ENCODE measurements around the gene NIFK.
"Not testable (repeated sequence)": the region's sequence is repeated elsewhere in the genome, so short reads cannot be mapped to it uniquely, and the experiment has no call there.

The NIFK gene

DNA sequence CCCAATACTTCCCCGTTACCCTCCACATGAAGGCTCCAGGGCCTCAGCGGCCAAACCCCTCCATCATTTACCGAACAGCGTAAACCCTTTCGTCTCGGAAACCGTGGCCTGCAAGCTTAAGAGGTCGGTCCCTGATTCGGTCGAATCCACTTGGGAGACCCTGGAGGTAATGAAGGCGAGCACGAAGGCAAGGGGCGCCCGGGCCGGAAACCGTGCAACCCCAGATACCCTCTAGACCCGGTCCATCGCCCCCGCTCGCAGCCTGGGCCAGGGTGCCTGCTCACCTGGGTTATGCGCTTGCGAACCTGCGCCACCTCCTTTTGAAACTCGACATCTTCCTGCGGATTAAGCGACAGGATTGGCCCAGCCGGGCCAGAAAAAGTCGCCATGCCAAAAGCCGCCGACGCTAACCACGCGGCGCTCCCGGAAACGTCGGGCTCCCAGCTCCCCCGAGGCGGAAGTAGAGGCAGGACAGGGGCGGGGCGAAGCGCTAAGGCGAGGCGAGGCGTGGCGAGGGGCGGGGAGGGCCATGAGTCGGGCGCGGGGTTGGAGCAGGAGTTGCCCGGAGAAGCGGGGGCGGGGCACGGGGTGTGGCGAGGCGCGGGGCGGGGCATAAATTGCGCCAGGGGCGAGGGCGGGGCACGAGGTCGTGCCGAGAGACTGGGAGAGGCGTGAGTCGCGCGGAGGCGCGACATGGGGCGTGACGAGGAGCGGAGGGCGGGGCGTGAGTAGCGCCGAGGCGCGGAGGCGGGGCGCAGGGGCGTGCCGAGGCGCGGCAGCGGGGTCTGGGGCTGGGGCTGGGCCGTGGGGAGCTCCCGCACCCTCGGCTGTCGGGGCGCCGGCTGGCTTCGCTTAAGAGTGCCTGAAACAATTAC, at the start of gene NIFK:
Gene NIFK, minus strand, starts transcription at position 414 of the 875 bp plus-strand sequence. Its CDS starts 25 bp downstream, at position 389.
- peak; percentile 99 for DNase-seq (ENCODE audit: low spot score)

DNA sequence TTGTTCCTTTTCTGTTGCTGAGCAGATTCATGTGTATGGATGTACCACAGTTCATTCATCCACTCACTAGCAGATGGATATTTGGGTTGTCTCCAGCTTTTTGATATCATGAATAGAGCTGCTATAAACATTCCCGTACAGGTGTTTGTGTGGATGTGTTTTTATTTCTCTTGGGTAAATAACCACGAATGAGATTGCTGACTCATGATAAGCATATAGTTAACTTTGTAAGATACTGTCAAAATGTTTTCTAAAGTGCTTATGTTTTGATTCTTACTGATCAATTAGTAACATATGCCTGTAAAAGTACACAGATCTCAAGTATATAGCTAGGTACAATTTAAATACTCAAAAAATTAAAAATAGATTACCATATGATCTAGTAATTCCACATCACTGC, 46.5 kb upstream of the NIFK start:
- no peak for DNase-seq (ENCODE audit: low spot score)

DNA sequence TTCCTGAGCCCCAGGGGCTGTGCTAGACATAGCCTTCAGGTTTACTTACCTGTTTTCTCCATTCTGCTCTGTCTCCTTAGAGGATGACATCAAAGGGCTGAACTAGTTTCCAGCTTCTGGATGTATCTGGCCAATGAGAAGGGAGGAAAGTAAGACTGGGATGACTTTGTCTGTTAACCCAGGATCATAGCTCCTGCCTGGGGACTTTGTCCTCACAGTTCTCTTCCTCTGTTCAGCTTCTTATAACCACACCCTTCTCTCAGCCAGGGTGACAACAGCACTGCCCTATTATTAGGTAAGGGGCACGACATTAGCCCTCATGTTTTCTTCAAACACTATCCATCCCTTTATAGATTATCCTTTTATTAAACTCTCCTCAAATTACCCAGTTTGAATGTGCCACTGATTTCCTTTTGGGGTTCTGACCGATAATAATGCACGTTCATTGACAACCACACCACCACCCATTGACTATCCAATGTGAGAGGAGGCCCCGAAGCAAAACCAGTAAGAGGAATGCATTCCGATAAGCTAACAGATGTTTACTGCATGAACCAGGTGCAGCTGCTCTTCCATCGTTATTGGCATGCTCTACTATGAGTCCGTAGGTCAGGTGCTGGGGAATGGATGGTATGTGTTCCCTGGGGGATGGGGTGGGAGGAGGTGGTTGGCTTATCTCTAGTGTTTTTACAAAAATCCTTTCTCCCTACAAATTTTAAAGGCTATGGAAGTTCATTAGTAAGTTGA, 42.2 kb upstream of the NIFK start:
- no peak for DNase-seq (ENCODE audit: low spot score)

DNA sequence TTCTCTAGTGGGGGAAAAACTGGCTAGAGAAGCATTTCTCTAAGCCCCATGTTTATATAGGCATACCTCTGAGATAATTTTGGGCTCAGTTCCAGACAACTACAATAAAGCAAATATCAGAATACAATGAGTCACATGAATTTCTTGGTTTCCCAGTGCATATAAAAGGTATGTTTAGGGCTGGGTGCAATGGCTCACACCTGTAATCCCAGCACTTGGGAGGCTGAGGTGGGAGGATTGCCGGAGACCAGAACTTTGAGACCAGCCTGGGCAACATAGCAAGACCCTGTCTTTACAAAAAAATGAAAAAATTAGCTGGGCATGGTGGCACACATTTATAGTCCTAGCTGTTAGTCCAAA, 41.0 kb upstream of the NIFK start:
- no peak for DNase-seq (ENCODE audit: low spot score)

DNA sequence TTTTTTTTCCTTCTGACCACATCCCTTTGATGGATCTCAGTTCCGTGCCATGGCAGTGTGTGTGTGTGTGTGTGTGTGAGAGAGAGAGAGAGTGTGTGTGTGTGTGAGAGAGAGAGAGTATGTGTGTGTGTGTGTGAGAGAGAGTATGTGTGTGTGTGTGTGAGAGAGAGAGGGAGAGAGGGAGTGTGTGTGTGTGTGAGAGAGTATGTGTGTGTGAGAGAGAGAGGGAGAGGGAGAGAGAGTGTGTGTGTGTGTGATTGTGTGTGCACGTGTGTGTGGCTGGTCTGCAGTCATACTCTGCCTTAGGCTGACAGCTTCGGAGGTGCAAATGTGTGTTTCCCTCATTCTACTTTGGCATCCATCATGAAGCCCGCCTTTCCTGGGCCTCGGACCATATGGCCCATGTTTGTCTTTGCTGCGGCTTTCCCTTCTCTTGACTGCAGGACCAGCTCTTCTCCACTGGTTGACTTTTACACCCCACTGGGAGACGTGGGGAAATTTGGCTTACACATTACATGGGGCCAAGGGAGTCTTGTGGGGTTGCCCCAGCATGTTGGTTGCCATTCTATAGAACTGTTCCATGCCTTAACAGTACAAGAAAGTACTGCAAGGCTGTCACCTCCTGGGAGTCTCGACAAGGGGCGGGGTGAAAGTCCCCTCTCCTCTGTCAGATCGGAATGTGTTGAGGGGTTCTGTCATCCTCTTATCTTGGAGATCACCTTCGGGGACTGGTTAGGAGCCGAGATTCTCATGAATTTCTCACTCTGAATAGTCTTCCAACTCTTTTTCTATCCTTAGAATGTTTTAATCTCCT, 40.4 kb upstream of the NIFK start:
- no peak for DNase-seq (ENCODE audit: low spot score)

DNA sequence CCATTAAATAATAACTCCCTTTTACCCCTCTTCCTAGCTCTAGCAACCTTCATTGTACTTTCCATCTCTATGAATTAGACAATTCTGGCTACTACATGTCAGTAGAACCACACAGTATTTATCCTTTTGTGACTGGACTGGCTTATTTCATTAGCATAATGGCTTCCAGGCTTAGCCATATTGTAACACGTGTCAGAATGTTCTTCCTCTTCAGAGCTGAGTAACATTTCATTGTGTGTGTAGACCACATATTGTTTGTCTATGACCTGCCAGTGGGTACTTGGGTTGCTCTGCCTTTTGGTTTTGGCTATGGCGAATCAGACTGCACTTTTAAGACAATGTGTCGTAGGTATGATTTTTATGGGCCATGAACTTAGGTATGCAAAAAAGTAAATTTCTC, 39.7 kb upstream of the NIFK start:
- DNase-seq (ENCODE audit: low spot score) = no peak

DNA sequence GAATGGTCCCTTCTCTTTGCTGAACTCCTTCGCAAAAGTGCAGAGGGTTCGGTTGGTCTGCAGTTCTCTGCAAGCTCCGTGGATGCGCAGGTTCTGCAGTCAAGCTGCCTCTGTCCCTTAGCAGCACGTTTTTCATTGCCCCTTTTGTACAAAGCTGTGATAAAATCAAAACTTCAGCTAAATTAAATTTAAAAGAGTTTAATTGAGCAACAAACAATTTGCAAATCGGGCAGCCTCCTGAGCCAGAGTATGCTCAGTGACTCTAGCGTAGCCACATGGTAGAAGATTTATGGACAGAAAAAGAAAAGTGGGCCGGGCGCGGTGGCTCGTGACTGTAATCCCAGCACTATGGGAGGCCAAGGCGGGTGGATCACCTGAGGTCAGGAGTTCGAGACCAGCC, 37.6 kb upstream of the NIFK start:
- DNase-seq (ENCODE audit: low spot score) = no peak

DNA sequence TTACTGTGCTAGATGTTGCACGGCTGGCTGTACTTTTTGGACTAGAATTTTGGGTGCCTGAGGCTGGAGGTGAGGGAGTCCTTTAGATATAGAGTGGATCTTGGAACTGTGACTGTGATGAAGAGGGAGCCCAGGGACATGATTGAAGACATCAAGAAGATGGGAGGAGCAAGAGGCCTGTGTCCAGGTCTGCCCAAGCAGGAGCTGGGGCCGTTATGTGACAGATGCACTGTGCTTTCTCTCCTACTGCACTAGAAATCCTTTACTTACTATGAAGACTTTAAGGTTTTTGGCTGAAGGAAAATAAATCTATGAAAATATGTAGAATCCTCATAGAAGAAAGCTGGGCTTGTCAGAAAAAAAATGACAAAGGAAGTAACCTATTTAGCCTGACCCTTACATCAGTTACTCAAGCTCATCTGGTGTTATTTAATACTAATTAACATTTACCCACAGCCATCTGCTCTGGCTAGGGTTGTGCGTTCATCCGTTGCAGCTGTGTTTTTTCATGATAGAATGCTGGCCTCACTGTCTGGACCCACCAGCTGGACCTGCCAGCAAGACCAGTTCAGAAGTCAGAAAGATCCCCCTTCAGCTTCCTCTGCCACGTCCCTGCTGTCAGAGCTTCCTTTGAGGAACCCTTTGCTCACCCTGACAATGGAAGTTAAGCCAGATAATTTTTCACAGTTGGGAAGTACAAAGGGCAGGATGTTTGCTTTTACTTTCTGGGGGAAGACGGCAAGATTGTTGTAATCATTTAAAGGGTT, 35.5 kb upstream of the NIFK start:
- DNase-seq (ENCODE audit: low spot score) = peak; percentile 26

DNA sequence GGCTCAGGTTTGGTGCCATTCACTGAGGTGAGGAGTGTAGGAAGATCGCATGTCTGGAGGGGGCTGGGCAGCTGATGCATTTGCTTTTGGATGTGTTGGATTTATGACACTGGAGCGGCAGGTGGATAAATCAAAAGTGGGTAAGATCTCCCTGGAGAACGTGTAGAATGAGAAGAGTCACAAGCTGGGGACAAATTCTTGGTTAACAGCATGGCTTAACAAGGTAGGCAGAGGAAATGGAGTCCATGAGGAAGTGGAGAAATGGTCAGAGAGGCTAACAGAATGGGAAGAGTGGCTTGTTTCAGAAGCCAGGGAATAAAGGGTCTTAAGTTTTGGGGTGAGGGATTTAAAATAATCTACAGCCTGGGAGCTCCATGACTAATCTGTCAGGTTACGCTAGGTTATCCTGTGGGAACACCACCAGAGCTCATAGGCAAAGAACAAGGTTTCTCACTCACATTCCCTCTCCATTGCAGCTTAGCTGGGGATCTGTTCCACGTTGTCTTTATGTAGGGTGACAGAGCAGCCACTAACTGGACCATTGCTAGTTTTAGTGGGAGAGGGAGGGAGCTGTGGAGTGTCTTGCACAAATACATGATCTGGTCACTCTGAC, 31.6 kb upstream of the NIFK start:
- DNase-seq (ENCODE audit: low spot score) = no peak

DNA sequence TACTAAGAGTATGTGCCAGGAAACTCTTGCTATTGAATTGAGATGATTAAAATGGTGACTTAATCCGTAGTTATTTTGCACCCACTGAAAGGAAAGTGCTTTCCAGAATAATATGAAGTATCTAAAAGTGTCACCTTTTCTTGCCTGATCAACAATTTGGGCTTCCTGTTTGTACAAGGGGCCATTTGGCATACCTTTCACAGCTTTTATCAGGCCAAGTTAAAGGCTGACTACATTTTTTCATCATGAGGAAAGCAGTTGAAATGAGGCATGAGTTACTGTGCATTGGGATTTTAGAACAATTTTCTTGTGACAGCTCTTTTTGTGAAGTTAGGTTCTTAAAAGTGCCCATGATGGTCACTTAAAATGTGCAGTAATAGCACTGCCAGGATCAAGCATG, 29.9 kb upstream of the NIFK start:
- DNase-seq (ENCODE audit: low spot score) = no peak

DNA sequence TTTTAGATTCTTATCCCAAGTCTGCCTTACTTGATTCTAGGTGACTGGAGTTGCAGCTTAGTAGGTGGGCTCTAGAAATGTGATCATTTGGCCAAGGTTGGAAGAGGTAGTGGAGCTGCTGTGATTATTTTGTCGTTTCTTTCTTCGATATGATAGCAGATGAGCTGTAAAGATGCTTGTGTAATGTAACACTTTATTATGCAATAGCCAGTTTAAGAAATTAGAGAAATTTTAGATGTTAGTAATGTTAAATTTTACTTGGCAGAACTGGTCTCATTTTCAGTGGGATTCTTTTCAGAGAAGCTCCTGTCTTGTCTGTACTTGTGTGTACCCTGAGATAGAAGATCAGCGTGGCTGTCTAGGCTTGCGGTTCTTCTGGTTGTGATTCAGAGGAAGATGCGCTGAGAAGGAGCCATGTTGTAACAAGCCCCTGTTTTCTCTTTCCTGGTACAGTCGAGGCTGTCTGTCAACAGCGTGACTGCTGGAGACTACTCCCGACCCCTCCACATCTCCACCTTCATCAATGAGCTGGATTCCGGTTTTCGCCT, 28.1 kb upstream of the NIFK start:
- no peak for DNase-seq (ENCODE audit: low spot score)

DNA sequence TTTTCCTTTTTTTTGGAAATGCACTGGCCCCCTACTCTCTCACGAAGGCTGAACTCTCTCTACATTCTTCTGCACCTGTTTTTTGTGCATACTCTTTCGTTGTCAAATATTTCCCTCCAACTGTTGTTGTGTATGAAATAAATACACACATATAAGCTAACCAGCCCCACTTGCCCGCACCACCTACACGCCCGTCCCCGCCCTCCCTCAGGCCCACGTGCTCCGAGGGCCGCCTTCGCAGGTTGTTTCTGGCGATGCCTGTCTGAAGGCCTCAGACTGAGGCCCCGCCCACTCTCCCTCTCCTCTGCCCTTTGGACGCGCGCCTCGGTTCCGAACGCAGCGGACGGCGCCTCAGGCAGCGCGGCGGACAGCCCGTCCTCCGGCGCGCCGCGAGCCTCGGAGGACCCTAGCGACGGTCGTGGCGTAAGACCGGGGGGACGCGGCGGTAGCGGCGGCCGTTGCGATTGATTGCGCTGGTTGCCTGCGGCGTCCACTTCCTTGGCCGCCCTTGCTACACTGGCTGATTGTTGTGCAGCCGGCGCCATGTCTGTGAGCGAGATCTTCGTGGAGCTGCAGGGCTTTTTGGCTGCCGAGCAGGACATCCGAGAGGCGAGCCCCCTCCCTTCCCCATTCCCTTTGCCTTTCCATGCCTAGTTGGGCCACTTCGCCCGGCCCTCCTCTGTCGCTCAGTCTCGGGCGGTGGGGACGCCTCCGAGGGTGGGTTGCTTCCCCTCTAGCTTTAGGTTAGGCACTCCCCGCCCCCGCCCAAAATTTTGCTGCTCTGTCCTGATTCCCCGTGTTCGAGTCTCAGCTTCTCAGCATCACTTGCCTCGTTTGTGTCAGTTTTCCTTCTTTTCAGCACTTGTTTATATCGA, 18.8 kb upstream of the NIFK start, which contains the start of gene TSN:
Gene TSN, plus strand, starts transcription at position 415 of the 875 bp plus-strand sequence. Its CDS starts 129 bp downstream, at position 544.
- DNase-seq (ENCODE audit: low spot score) = peak; percentile 98

DNA sequence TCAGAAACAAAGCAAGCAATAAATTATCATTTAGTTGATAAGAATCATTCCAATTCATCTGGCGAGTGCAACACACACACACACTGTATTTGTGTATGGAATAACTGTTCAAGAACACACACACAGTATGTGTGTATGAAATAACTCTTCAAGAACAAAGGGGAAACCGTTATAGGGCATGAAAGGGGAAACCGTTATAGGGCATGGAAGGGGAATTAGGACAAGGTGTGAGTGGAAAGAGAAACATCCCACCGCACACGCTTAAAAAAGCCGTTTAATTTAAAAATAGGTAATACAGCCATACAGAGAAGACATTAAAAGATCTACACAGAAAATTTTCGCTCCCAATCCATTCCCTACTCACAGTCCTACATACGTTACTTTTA, 18.2 kb upstream of the NIFK start:
- no peak for DNase-seq (ENCODE audit: low spot score)

DNA sequence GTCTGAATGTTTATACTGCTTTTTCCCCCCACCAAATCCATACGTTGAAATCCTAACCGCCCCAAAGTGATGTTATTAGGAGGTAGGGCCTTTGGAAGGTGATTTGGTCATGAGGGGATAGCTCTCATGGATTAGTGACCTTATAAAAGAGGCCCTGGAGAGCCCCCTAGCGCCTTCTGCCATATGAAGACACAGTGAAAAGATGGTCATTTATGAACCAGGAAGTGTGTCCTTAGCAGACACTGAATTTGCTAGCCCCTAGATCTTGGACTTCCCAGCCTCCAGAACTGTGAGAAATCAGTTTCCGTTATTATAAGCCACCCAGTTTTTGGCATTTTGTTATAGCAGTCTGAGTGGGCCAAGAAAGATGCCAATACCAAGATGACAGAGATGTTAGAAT, 11.5 kb upstream of the NIFK start:
- peak; percentile 28 for DNase-seq (ENCODE audit: low spot score)

DNA sequence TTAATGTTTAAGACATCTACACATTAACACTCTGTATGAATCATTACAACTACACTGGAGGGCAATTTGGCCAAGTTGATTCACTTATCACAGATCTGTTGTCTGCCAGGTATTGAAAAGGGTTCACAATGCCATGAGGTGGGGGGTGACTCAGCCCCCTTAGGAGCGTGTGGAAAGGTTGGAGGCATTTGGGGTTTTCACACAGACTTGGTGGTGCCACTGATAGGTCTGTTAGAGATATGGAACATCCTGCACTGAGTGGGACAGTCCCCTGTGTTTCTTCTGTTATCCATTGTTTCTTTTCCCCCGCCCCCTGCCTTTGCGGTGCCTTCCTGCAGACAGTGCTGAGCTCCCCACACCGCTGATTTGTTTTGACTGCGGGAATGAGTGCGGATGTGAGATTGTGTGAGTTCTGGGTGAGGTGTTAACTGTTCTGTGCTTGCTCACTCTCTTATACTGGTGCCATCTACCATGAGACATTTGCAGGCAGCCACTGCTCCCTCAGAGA, 9.4 kb upstream of the NIFK start:
- DNase-seq (ENCODE audit: low spot score) = no peak

DNA sequence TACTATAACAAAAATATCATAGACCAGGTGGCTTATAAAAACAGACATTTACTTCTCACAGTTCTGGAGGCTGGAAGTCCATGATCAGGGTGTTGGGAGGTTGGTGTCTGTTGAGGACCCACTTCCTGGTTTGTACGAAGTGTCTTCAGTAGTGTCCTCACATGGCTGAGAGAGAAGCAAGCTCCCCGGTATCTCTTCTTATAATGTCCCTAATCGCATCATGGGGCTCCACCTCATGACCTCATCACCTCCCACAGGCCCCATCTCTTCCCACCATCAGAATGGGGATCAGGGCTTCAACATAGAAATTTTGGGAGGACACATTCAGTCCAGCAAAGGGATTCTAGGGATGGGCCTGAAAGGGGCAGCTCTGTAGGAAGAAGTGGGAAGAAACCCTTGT, 4.8 kb upstream of the NIFK start:
- no peak for DNase-seq (ENCODE audit: low spot score)

DNA sequence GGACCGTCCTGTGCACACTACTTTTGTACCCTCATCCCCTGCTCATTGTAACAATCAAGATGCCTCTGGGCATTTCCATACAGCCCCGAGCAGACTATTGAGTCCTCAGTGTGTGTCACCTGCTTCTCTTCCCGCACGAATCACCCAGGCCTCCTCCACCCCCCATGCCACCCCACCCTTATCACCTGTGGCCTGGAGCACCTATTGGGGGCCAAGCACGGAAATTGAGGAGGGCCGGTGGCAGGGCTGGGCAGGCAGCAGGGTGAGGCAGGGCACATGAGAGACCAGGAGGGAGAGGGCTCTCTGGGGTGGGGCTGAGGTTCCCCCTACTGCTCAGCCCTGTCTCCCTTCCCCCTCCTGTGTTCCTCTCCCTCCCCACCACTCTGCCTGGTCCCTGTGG, 4.3 kb upstream of the NIFK start:
- DNase-seq (ENCODE audit: low spot score) = no peak

DNA sequence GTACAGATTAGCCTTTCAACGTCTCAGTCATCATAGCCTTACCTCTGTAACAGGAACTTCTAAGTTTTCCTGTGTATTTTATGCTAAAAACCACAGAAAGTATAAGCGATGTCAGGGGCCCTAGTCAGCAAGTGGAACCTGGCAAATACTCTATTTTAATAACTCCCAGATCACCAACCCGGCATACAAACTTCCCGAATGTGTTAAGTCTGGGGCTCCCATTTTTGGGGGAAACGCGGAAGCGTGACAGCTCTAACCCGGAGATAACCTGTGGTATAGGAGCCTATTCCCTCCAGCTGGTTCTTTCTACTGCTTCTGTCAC, 574 bp downstream of the NIFK start:
- no peak for DNase-seq (ENCODE audit: low spot score)

DNA sequence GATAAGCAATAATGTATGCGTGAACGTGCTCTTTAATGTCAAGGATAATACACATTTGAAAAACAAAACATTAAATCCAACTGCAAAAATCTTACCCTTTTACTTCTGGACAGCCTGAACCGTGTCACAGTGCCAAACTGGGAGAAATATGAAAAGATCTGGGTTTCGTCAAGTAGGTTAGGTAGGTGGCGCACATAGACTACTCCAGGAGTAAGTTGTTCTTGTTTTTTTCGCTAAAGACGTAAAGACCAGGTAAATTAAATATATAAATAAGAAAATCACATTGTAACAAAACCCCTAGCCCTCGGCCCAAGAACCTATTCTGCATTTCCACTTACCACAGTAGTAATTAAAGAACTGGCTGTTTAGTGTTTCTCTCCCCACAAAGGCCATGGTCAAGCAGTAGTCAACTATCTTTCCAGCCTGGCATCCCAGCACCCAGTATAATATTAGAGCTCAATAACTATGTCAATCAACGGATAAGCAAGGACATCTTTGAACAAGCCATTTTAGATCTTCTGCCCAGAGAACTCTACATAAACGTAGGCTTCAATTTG, 1.1 kb downstream of the NIFK start:
- no peak for DNase-seq (ENCODE audit: low spot score)

DNA sequence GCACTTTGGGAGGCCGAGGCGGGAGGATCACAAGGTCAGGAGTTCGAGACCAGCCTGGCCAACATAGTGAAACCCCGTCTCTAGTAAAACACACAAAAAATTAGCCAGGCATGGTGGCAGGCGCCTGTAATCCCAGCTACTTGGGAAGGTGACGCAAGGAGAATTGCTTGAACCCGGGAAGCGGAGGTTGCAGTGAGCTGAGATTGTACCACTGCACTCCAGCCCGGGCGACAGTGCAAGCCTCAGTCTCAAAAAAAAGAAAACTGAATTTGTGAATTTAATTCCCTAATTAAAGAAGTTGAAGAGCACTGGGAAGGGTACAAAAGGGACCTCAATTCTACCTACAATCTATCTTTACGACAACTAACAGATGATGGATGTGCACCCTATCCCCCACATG, 2.1 kb downstream of the NIFK start:
- DNase-seq (ENCODE audit: low spot score) = not testable (repeated sequence)

Data from AG20443 (cell line).